ENCODE results near the gene DNAH3. TPM values are rescaled to one million over a fixed set of nuclear protein-coding genes. Genes with fewer than 3 reads are reported as not detected.

Gene DNAH3
- total RNA-seq, 1 donor from 2014 or later: not detected

DNA sequence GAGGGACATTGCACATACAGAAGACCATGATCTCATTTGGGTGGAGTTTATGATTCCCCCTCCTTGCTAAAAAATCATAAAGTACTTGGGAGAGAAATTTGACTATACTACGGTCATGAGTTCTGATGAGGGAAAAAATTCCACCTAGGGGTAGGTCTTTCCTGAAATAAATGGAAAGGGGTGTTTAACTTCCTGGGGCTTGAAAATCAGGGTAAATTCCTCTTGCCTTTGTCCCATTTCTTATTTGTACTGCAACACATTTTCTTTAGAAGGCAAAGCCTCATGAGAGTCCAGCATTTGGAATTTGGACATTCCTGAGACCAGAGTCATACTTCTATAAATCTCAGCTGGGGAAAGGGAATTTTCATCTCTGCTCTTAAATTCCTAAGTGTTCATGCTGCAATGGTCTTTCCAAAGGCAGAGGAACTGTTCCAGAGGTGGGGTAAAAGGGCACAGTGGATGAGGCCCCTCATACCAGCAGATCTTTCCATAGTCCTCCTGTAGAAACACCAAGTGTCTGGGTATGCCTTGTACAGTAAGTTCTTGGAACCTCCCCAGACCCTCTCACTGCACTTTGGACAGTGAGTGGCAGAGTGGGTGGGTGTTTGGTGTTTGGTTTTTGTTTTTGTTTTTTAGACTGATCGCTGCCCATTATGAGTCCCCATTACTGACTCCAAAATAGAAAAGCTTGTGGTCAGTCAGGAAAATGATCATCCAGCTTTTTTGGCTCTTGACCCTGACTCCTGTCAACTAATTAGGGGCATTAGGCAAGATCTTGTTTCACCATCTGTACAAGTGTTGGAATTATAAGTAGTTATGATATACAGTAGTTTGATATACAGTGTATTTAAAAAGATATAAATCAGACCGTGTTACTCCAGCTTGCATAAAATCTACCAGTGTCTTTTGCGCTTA, 244.0 kb downstream of the DNAH3 start:
- no peaks in the 10 kb centered on the region for H3K9me3 Mint-ChIP-seq
- H3K27ac Mint-ChIP-seq: no peak overlapping the region

DNA sequence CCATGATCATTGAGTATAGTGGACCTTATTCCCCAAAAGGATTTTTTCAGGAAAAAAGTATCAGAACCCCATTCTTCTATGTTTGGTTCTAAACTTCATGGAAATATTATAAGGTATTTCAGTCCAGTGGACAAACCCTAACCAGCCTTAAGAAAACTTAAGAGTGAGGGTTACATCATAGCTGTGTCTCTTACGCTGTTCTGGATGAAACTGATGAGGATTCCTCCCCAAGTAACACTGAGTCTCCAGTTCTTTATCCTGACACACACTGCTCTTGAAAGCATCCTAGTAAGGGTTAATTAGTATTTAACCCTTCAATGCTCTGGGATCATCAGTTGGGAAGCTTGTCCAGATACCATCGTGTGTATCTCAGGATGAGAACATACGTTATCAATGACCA, 245.1 kb downstream of the DNAH3 start:
- DNase-seq (ENCODE audit: extremely low spot score, unreplicated experiment): no peak
- Mint-ChIP-seq H3K4me1 (ENCODE audit: unreplicated experiment) (peaks cover 44% of the 10 kb centered on the region), H3K36me3 (peaks cover 10% of the 10 kb centered on the region), H3K9me3 (no peaks in the 10 kb centered on the region), H3K27ac (no peak overlapping the region), H3K27me3 (no peaks in the 10 kb centered on the region), H3K4me3 (no peak overlapping the region)
- TF ChIP-seq, protein P1, sequence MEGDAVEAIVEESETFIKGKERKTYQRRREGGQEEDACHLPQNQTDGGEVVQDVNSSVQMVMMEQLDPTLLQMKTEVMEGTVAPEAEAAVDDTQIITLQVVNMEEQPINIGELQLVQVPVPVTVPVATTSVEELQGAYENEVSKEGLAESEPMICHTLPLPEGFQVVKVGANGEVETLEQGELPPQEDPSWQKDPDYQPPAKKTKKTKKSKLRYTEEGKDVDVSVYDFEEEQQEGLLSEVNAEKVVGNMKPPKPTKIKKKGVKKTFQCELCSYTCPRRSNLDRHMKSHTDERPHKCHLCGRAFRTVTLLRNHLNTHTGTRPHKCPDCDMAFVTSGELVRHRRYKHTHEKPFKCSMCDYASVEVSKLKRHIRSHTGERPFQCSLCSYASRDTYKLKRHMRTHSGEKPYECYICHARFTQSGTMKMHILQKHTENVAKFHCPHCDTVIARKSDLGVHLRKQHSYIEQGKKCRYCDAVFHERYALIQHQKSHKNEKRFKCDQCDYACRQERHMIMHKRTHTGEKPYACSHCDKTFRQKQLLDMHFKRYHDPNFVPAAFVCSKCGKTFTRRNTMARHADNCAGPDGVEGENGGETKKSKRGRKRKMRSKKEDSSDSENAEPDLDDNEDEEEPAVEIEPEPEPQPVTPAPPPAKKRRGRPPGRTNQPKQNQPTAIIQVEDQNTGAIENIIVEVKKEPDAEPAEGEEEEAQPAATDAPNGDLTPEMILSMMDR (conservative IDR thresholded peaks at IDR 0.05): no peak

More for the DNA sequence above, 244.0 kb downstream of the DNAH3 start:
- no peak for DNase-seq (ENCODE audit: extremely low spot score, unreplicated experiment)
- TF ChIP-seq, protein P1 (conservative IDR thresholded peaks at IDR 0.05): no peak
- no peak overlapping the region for H3K4me3 Mint-ChIP-seq
- H3K36me3 Mint-ChIP-seq: peaks cover 7% of the 10 kb centered on the region
- no peaks in the 10 kb centered on the region for H3K27me3 Mint-ChIP-seq
- H3K4me1 Mint-ChIP-seq (ENCODE audit: unreplicated experiment): peaks cover 38% of the 10 kb centered on the region

DNA sequence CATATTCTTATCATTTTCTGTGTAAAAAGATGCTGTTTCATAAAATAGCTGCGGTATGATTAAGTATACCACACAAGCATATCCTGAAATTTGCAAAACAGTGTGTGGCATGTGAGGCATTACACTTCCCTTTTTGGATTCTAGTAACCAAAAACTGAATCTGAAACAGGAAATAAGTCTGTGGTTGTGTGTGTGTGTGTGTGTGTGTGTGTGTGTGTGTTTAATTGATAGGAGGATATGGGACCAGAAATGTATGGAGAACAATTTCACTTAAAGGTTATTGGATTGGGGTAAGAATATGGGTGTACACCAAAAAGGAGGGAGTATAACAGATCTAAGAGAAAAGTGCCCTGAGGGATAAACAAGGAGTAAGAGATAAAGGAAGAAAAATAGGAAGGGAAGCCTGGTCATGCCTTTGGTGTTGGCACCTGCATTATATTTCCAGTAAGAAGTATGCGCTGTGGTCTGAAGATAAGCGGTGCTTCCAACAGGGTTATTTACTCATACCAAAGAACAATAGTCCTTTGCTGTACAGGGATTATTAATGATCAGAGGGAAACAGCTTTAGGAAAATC, 246.1 kb downstream of the DNAH3 start:
- H3K4me3 Mint-ChIP-seq: peak overlapping the region; percentile 46
- TF ChIP-seq, protein P1 (conservative IDR thresholded peaks at IDR 0.05): no peak
- H3K9me3 Mint-ChIP-seq: no peaks in the 10 kb centered on the region
- H3K4me1 Mint-ChIP-seq (ENCODE audit: unreplicated experiment): peaks cover 44% of the 10 kb centered on the region
- DNase-seq (ENCODE audit: extremely low spot score, unreplicated experiment): no peak
- H3K27me3 Mint-ChIP-seq: no peaks in the 10 kb centered on the region
- H3K27ac Mint-ChIP-seq: peak overlapping the region; percentile 85
- H3K36me3 Mint-ChIP-seq: peaks cover 10% of the 10 kb centered on the region

DNA sequence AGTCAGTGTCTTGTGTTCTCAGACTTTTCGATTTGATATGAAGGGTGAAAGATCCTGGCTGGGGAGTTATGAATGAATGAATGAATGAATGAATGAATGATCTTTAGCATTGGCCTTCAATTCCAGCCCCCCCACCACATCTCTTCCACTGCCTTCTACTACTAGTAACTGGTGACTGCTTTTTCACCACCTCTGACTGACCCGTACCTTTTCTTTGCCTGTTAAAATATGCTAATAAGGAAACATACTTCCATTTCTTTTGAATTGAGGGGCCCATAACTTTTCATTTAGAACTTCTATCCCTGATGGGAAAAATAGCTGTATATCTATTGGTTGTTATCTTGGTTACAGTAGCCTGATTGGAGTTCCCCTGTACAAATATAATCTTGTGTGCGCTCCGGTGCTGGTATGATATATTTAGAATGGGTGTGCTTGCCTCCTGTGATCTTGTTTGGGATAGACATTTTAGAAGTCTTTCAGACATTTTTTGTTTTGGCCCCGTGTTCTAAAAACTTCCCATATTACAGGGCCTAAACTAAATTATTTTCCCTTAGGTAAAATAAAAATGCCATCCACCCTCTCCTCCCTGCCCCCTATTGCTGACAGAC, 246.6 kb downstream of the DNAH3 start:
- H3K9me3 Mint-ChIP-seq: no peaks in the 10 kb centered on the region
- peaks cover 10% of the 10 kb centered on the region for H3K36me3 Mint-ChIP-seq
- H3K27me3 Mint-ChIP-seq: no peaks in the 10 kb centered on the region
- peak overlapping the region; percentile 46 for H3K4me3 Mint-ChIP-seq
- peak overlapping the region; percentile 85 for H3K27ac Mint-ChIP-seq
- DNase-seq (ENCODE audit: extremely low spot score, unreplicated experiment): no peak
- TF ChIP-seq, protein P1 (conservative IDR thresholded peaks at IDR 0.05): no peak
- peaks cover 46% of the 10 kb centered on the region for H3K4me1 Mint-ChIP-seq (ENCODE audit: unreplicated experiment)

DNA sequence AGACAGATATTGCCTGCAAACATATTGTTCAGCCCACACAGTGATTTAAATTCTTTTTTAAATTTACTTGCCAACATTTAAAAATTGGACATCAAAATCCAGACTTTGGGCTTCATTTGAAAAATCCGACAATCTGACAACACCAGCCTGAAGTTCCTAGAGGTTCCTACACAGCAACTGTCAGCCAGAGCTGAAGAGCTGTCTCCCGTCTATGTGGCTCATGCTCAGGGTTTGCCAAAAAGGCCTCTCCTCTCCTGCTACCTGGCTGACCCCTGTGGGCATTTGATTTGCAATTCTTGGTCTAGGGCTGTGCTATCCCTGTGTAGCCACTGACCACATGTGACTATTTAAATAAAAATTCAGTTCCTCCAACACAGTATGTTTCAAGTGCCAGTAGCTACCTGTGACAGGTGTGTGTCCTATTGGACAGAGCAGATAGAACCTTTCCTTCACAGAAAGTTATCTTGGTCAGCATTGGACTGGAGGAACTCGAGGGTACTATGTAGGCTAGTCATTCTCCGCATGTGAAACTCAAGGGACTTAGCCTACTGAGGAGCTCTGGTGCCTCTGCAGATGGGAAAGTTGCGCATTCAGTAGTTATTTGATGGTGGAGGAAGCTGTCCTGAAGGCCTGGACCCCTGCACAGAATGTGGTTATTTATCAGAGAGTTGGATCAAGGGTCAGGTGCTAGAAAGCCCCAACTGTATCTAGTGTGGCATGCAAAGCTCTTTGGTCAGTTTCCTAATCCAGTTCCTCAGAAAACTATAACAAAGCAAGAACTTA, 247.3 kb downstream of the DNAH3 start:
- peaks cover 51% of the 10 kb centered on the region for H3K4me1 Mint-ChIP-seq (ENCODE audit: unreplicated experiment)
- peak overlapping the region; percentile 85 for H3K27ac Mint-ChIP-seq
- no peaks in the 10 kb centered on the region for H3K27me3 Mint-ChIP-seq
- no peaks in the 10 kb centered on the region for H3K9me3 Mint-ChIP-seq
- peaks cover 10% of the 10 kb centered on the region for H3K36me3 Mint-ChIP-seq
- no peak for DNase-seq (ENCODE audit: extremely low spot score, unreplicated experiment)
- TF ChIP-seq, protein P1 (conservative IDR thresholded peaks at IDR 0.05): no peak
- peak overlapping the region; percentile 46 for H3K4me3 Mint-ChIP-seq

All from type B pancreatic cell (in vitro differentiated cells).